Prostate gland (tissue), 2 donors: ENCODE data around the gene NLGN2. TPM values are rescaled to one million over a fixed set of nuclear protein-coding genes. Genes with fewer than 3 reads are reported as not detected.

Experiments
- DNase-seq: peaks from one replicate; pipeline ENCODE4 v3.0.0-alpha.2; 2019; ENCODE audit warnings: low spot score
- H3K27ac ChIP-seq, 2 donors: fragments of 200-600 bp; sonication (generic); 2 replicates each; pipeline ENCODE4 v1.5.1; 2017 to 2019
- H3K27me3 ChIP-seq: fragments of 200-600 bp; sonication (generic); replicated peaks from 2 replicates; pipeline ENCODE4 v1.5.1; 2019; ENCODE audit not compliant: insufficient read depth
- H3K36me3 ChIP-seq, 2 donors: fragments of 200-600 bp; sonication (generic); 1 replicate in 1 of 2; 2 replicates in 1 of 2; pipeline versions ENCODE4 v1.5.1 to v1.8.1; 2017 to 2019
- H3K4me1 ChIP-seq: fragments of 200-600 bp; sonication (generic); replicated peaks from 2 replicates; pipeline ENCODE4 v1.5.1; 2019
- H3K4me3 ChIP-seq, 2 donors: fragments of 200-600 bp; sonication (generic); 2 replicates each; pipeline ENCODE4 v1.5.1; 2017 to 2019
- H3K9me3 ChIP-seq: fragments of 200-600 bp; sonication (generic); 2 replicates; pipeline ENCODE4 v1.5.1; 2017
- POLR2A ChIP-seq: fragments of 450-650 bp; IDR thresholded peaks from one replicate; pipeline ENCODE4 v1.6.1; 2016; ENCODE audit warnings: antibody characterized with exemption, mild to moderate bottlenecking
- POLR2AphosphoS5 ChIP-seq: sonication (generic); formaldehyde crosslinking; IDR thresholded peaks from one replicate; pipeline ENCODE4 v1.6.1; 2017; ENCODE audit warnings: antibody characterized with exemption
- WGBS: methylation state at CpG from one replicate; pipeline ENCODE4 v1.1.5; 2018; 5-methylcytosine and 5-hydroxymethylcytosine counted together
- intact Hi-C: fragments of 100-400 bp; cut with DNase I; formaldehyde crosslinking; loops from one replicate; pipeline ENCODE4 v1.14.2; 2022
- total RNA-seq, 2 donors: library from RNA; depleted of rRNA; stranded (reverse); fragments of >200 nt; gene quantifications; one replicate each; pipeline ENCODE4 v1.1.0, GENCODE V29; 2016
- TF ChIP-seq, protein P1 (sequence below), 4 experiments: fragments of 200-600 bp in 2 of 4; fragments of 450-650 bp in 2 of 4; sonication (generic) in 2 of 4; IDR thresholded peaks; 1 replicate in 3 of 4; 2 replicates in 1 of 4; pipeline ENCODE4 v1.5.1; 2016 to 2019; ENCODE audit warnings: antibody characterized with exemption in 4 of 4, mild to moderate bottlenecking in 2 of 4, moderate library complexity in 2 of 4

The NLGN2 gene
- total RNA-seq, 2 donors from 2014 or later: 8.6 to 16.2 TPM

DNA sequence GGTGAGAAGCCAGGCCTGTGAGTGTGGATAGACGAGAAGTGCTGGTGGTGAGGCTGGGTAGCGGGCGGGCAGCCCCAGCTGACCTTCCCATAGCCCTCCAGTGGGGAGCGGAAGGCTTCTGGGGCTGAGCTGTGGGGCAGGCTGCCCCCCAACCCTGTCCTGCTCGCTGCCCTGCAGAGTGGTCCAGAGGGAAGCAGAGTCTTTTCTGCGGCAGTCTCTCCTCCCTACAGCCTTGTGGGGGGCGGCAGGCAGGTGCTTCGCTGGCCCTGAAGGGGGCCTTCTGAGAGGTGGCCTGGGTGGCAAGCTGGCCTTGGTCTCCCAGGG, 3.7 kb downstream of the NLGN2 start:
- intact Hi-C loops: no loop called here
- no peak overlapping the region for H3K4me3 ChIP-seq

DNA sequence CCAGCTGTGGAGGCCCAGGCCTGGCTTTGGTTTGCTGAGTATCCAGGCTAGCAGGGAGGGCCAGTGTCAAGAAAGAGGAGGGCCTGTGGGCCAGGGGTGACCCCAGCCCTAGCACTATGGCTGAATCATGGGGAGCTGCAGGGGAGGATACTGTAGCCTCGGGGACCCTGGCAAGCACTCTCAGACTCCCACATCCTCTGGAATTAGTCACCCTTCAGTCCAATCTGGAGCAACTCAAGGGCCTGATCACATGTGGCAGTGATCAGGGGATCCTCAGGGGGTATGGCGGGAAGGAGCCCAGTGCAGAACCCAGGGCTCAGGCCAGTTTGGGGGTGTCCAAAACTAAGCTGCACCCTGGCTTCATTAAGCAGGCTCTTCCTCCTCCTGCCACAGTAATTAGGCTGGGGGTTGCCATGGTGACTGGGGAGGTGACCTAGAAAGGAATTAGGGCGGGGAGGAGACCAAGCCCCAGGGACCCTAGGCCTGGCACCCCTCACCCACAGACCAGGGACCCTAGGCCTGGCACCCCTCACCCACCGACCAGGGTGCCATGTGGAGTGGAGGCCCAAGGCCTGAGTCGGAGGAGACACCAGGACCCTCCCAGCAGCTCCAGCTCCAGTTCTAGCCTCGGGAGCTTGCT, 5.8 kb downstream of the NLGN2 start:
- Histone ChIP-seq H3K27ac (no peak overlapping the region), H3K4me3 (no peak overlapping the region), H3K27me3 (no peaks in the 10 kb centered on the region), H3K36me3 (no peaks in the 10 kb centered on the region), H3K4me1 (no peaks in the 10 kb centered on the region), H3K9me3 (no peaks in the 10 kb centered on the region)
- intact Hi-C loops: no loop called here
- WGBS: 72% methylated on average over 6 of the region's 6 CpGs
- TF ChIP-seq, protein P1, sequence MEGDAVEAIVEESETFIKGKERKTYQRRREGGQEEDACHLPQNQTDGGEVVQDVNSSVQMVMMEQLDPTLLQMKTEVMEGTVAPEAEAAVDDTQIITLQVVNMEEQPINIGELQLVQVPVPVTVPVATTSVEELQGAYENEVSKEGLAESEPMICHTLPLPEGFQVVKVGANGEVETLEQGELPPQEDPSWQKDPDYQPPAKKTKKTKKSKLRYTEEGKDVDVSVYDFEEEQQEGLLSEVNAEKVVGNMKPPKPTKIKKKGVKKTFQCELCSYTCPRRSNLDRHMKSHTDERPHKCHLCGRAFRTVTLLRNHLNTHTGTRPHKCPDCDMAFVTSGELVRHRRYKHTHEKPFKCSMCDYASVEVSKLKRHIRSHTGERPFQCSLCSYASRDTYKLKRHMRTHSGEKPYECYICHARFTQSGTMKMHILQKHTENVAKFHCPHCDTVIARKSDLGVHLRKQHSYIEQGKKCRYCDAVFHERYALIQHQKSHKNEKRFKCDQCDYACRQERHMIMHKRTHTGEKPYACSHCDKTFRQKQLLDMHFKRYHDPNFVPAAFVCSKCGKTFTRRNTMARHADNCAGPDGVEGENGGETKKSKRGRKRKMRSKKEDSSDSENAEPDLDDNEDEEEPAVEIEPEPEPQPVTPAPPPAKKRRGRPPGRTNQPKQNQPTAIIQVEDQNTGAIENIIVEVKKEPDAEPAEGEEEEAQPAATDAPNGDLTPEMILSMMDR (IDR thresholded peaks at IDR 0.05): no peak
- TF ChIP-seq POLR2A (no peak), POLR2AphosphoS5 (no peak)
- no peak for DNase-seq

More for the DNA sequence above, 3.7 kb downstream of the NLGN2 start:
- no peaks in the 10 kb centered on the region for H3K27me3 ChIP-seq
- WGBS: 94% methylated on average over 8 of the region's 8 CpGs
- no peaks in the 10 kb centered on the region for H3K4me1 ChIP-seq
- DNase-seq: no peak
- no peaks in the 10 kb centered on the region for H3K9me3 ChIP-seq
- no peak for TF ChIP-seq POLR2AphosphoS5
- TF ChIP-seq, protein P1 (IDR thresholded peaks at IDR 0.05): no peak
- TF ChIP-seq POLR2A: no peak
- no peak overlapping the region for H3K27ac ChIP-seq
- no peaks in the 10 kb centered on the region for H3K36me3 ChIP-seq

DNA sequence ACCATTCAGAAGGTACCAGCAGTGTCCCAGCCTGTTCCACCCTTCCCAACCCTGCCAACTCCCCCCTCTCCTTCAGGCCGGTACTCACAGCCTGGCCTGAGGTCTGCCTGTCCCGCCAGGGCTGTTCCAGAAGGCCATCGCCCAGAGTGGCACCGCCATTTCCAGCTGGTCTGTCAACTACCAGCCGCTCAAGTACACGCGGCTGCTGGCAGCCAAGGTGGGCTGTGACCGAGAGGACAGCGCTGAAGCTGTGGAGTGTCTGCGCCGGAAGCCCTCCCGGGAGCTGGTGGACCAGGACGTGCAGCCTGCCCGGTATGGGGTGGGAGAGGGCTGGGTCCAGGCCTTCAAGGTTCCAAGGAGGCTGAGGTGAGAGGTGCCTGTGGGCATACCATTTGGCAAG, 7.2 kb downstream of the NLGN2 start:
- Histone ChIP-seq H3K36me3 (no peaks in the 10 kb centered on the region), H3K4me3 (no peak overlapping the region), H3K27ac (no peak overlapping the region), H3K4me1 (no peaks in the 10 kb centered on the region), H3K27me3 (no peaks in the 10 kb centered on the region), H3K9me3 (no peaks in the 10 kb centered on the region)
- TF ChIP-seq, protein P1 (IDR thresholded peaks at IDR 0.05): no peak
- no peak for TF ChIP-seq POLR2A
- TF ChIP-seq POLR2AphosphoS5: no peak
- no peak for DNase-seq
- WGBS: 80% methylated on average over 14 of the region's 14 CpGs
- intact Hi-C loops: no loop called here

DNA sequence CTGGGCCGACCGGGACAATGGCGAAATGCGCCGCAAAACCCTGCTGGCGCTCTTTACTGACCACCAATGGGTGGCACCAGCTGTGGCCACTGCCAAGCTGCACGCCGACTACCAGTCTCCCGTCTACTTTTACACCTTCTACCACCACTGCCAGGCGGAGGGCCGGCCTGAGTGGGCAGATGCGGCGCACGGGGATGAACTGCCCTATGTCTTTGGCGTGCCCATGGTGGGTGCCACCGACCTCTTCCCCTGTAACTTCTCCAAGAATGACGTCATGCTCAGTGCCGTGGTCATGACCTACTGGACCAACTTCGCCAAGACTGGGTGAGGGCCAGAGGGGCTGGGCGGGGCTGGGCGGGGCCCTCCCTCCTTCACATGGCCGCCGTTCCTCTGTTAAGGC, 8.1 kb downstream of the NLGN2 start:
- Histone ChIP-seq H3K36me3 (no peaks in the 10 kb centered on the region), H3K4me1 (no peaks in the 10 kb centered on the region), H3K27me3 (no peaks in the 10 kb centered on the region), H3K27ac (no peak overlapping the region), H3K4me3 (no peak overlapping the region), H3K9me3 (no peaks in the 10 kb centered on the region)
- no peak for DNase-seq
- intact Hi-C loops: no loop called here
- WGBS: 89% methylated on average over 21 of the region's 23 CpGs
- no peak for TF ChIP-seq POLR2AphosphoS5
- TF ChIP-seq, protein P1 (IDR thresholded peaks at IDR 0.05): no peak
- TF ChIP-seq POLR2A: no peak

DNA sequence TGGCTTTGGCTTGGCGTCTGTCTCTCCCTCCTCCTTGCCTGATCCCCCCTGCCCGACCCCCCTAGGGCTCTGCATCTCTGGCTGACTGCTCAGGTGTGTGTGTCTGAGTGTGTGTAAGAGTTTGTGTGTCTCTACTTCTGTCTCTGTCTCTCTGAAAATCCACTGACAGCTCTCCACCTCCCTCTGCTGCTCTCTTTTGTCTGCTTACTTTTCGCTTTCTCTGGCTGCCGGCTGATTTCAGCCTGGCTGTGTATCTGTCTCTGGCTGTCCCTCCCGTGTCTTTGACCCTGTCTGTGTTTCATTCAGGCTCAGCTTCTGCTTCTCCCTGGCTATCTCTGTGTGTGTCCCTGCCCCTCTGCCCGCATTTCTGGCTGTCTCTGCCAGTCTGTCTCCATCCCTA, 8.7 kb downstream of the NLGN2 start:
- H3K27me3 ChIP-seq: no peaks in the 10 kb centered on the region
- no peaks in the 10 kb centered on the region for H3K36me3 ChIP-seq
- 83% methylated on average over 6 of the region's 6 CpGs for WGBS
- no peak overlapping the region for H3K4me3 ChIP-seq
- H3K27ac ChIP-seq: no peak overlapping the region
- H3K9me3 ChIP-seq: no peaks in the 10 kb centered on the region
- intact Hi-C loops: no loop called here
- DNase-seq: no peak
- TF ChIP-seq POLR2A (no peak), POLR2AphosphoS5 (no peak)
- TF ChIP-seq, protein P1 (IDR thresholded peaks at IDR 0.05): no peak
- no peaks in the 10 kb centered on the region for H3K4me1 ChIP-seq
